Choroid plexus epithelial cell (primary cell): ENCODE measurements around the gene ZNF202.

Experiments
- DNase-seq: peaks from one replicate; pipeline ENCODE4 v3.0.0-alpha.2; 2010; ENCODE audit warnings: low read depth
- H3K4me3 ChIP-seq: 2 replicates; pipeline ENCODE4 v1.5.1; 2011; ENCODE audit warnings: low read depth, mild to moderate bottlenecking, control low read depth, low read length, moderate library complexity
- TF ChIP-seq, protein P1 (sequence below): conservative IDR thresholded peaks from 2 replicates; pipeline ENCODE4 v1.5.1; 2011; ENCODE audit warnings: low read depth, mild to moderate bottlenecking, control low read depth, inconsistent platforms, low read length, moderate library complexity

The ZNF202 gene

DNA sequence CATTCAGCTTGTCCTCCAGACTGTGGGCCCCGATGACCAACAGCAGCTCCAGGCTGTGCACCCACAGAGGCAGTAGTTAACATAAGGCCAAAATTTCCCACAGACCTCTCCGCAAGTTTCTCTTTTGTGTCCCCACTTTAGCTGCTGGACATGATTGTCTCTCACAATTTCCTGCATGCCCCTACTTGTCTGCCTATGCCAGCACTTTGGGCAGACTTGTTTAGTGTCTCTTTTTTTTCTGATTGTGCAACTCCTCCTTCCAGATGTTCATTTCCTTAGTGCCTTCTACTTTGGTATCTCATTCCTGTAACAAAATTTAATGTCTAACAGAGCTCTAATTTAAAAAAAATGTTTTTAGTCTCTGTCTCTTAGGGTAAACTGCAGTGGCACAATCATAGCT, 63.2 kb downstream of the ZNF202 start:
- H3K4me3 ChIP-seq, result no peak overlapping the region
- TF ChIP-seq, protein P1, sequence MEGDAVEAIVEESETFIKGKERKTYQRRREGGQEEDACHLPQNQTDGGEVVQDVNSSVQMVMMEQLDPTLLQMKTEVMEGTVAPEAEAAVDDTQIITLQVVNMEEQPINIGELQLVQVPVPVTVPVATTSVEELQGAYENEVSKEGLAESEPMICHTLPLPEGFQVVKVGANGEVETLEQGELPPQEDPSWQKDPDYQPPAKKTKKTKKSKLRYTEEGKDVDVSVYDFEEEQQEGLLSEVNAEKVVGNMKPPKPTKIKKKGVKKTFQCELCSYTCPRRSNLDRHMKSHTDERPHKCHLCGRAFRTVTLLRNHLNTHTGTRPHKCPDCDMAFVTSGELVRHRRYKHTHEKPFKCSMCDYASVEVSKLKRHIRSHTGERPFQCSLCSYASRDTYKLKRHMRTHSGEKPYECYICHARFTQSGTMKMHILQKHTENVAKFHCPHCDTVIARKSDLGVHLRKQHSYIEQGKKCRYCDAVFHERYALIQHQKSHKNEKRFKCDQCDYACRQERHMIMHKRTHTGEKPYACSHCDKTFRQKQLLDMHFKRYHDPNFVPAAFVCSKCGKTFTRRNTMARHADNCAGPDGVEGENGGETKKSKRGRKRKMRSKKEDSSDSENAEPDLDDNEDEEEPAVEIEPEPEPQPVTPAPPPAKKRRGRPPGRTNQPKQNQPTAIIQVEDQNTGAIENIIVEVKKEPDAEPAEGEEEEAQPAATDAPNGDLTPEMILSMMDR, result no peak
- no peak for DNase-seq

DNA sequence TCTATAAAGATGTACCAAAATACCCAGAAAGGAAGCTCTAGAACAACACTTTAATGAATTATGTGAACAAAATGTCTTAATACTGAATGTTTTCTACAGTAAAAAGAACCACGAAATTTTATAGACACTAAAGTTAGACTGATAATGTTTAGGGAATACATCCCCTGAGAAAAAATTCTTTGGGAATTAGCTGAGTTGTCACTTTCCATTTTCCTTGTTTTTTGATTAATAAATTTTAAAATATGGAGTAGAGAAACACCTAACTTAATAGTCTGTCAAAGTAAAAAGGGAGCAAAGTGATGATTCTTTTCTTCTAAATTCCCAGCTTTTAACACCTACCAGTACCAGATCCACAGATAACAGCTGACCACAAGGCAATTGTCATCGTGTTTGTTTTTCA, 64.0 kb downstream of the ZNF202 start:
- no peak for DNase-seq
- TF ChIP-seq, protein P1, result no peak
- no peak overlapping the region for H3K4me3 ChIP-seq

DNA sequence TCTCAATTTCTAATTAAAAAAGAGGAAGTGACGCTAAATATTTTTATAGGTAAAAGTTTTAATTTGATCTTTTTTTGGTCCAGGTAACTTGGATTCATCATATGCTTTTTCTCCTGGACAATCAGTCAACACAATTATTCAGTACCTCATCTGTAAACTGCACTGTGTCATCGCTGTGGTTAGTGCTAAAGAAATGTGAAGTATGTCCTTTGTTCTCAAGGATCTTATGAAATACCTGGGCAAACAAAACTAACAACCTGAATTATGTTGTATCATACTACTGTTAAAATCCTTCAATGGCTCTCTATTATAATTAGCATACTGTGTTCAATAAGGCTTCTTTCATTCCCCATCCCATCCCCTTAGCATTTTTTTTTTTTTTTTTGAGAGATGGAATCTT, 67.2 kb downstream of the ZNF202 start:
- no peak for DNase-seq
- TF ChIP-seq, protein P1, result no peak
- H3K4me3 ChIP-seq, result no peak overlapping the region
